Subcutaneous abdominal adipose tissue (tissue), 5 donors: ENCODE data around the gene PRKAR1B.

Experiments used
- H3K27ac ChIP-seq: one replicate; pipeline ENCODE4 v1.7.0; 2013; ENCODE audit warnings: low read depth, mild to moderate bottlenecking, inconsistent platforms, low read length, moderate library complexity
- H3K27me3 ChIP-seq, 5 donors: one replicate each; pipeline ENCODE4 v1.7.0; 2013; ENCODE audit warnings: low read length in 5 of 5, inconsistent platforms in 1 of 5; ENCODE audit not compliant: control insufficient read depth in 5 of 5, insufficient read depth in 4 of 5
- H3K36me3 ChIP-seq, 5 donors: one replicate each; pipeline ENCODE4 v1.7.0; 2013; ENCODE audit warnings: low read length in 5 of 5; ENCODE audit not compliant: control insufficient read depth in 5 of 5, insufficient read depth in 5 of 5
- H3K4me1 ChIP-seq, 5 donors: one replicate each; pipeline ENCODE4 v1.7.0; 2013; ENCODE audit warnings: low read length in 5 of 5, mild to moderate bottlenecking in 3 of 5, moderate library complexity in 1 of 5; ENCODE audit not compliant: control insufficient read depth in 5 of 5, insufficient read depth in 5 of 5
- H3K4me3 ChIP-seq, 5 donors: one replicate each; pipeline ENCODE4 v1.7.0; 2013; ENCODE audit warnings: low read length in 5 of 5, low read depth in 1 of 5
- H3K9ac ChIP-seq, 5 donors: one replicate each; pipeline ENCODE4 v1.7.0; 2013; ENCODE audit warnings: low read length in 5 of 5, mild to moderate bottlenecking in 4 of 5, moderate library complexity in 3 of 5
- H3K9me3 ChIP-seq, 5 donors: one replicate each; pipeline ENCODE4 v1.7.0; 2013; ENCODE audit warnings: low read length in 5 of 5; ENCODE audit not compliant: control insufficient read depth in 5 of 5
- donor health status: healthy.
- donor health status: healthy.
- donor health status: healthy.
- donor health status: healthy.
- donor health status: healthy.

PRKAR1B gene

GRCh38 chr7:532379-533143 is 194.5 kb downstream of the PRKAR1B start:
- Histone ChIP-seq H3K36me3 (no peaks in the 10 kb centered on the region), H3K4me1 (no peaks in the 10 kb centered on the region), H3K4me3 (no peak overlapping the region), H3K9ac (no peak overlapping the region), H3K27me3 (peaks cover 10 to 23% (median 13%) of the 10 kb centered on the region in 5 donors), H3K27ac (no peak overlapping the region), H3K9me3 (peaks cover 0 to 8% (median 5%) of the 10 kb centered on the region in 5 donors)

GRCh38 chr7:531777-532176 is 195.3 kb downstream of the PRKAR1B start:
- H3K4me1 ChIP-seq, result no peaks in the 10 kb centered on the region
- H3K27ac ChIP-seq, result no peak overlapping the region
- no peak overlapping the region for H3K9ac ChIP-seq
- H3K4me3 ChIP-seq, result no peak overlapping the region
- peaks cover 0 to 3% (median under 1%) of the 10 kb centered on the region in 5 donors for H3K9me3 ChIP-seq
- H3K27me3 ChIP-seq, result peaks cover 10 to 23% (median 13%) of the 10 kb centered on the region in 5 donors
- no peaks in the 10 kb centered on the region for H3K36me3 ChIP-seq

GRCh38 chr7:528451-528850 is 198.6 kb downstream of the PRKAR1B start:
- Histone ChIP-seq H3K36me3 (no peaks in the 10 kb centered on the region), H3K4me3 (no peak overlapping the region), H3K9ac (no peak overlapping the region), H3K9me3 (no peaks in the 10 kb centered on the region), H3K27me3 (peaks cover 9 to 30% (median 23%) of the 10 kb centered on the region in 5 donors), H3K4me1 (no peaks in the 10 kb centered on the region), H3K27ac (no peak overlapping the region)

GRCh38 chr7:527723-528122 is 199.4 kb downstream of the PRKAR1B start:
- no peaks in the 10 kb centered on the region for H3K9me3 ChIP-seq
- H3K27ac ChIP-seq, result no peak overlapping the region
- no peak overlapping the region for H3K9ac ChIP-seq
- H3K4me1 ChIP-seq, result peaks cover 0 to 5% (median under 1%) of the 10 kb centered on the region in 5 donors
- no peaks in the 10 kb centered on the region for H3K36me3 ChIP-seq
- no peak overlapping the region for H3K4me3 ChIP-seq
- H3K27me3 ChIP-seq, result peaks cover 14 to 33% (median 27%) of the 10 kb centered on the region in 5 donors

- no peak overlapping the region for H3K9ac ChIP-seq
- H3K27me3 ChIP-seq, result peaks cover 10 to 37% (median 21%) of the 10 kb centered on the region in 5 donors
- no peaks in the 10 kb centered on the region for H3K9me3 ChIP-seq
- peaks cover 0 to 17% (median 12%) of the 10 kb centered on the region in 5 donors for H3K4me1 ChIP-seq
- no peak overlapping the region for H3K4me3 ChIP-seq
- H3K36me3 ChIP-seq, result no peaks in the 10 kb centered on the region
- H3K27ac ChIP-seq, result no peak overlapping the region
These were observed 200.5 kb downstream of the PRKAR1B start for GRCh38 chr7:526460-527034.

GRCh38 chr7:525740-526139 is 201.3 kb downstream of the PRKAR1B start:
- no peak overlapping the region for H3K9ac ChIP-seq
- no peak overlapping the region for H3K4me3 ChIP-seq
- peaks cover 0 to 25% (median 19%) of the 10 kb centered on the region in 5 donors for H3K4me1 ChIP-seq
- no peaks in the 10 kb centered on the region for H3K36me3 ChIP-seq
- peaks cover 10 to 42% (median 28%) of the 10 kb centered on the region in 5 donors for H3K27me3 ChIP-seq
- H3K9me3 ChIP-seq, result no peaks in the 10 kb centered on the region
- no peak overlapping the region for H3K27ac ChIP-seq

- peaks cover 6 to 44% (median 29%) of the 10 kb centered on the region in 5 donors for H3K27me3 ChIP-seq
- no peaks in the 10 kb centered on the region for H3K9me3 ChIP-seq
- H3K27ac ChIP-seq, result no peak overlapping the region
- no peak overlapping the region for H3K9ac ChIP-seq
- H3K4me1 ChIP-seq, result peaks cover 0 to 34% (median 25%) of the 10 kb centered on the region in 5 donors
- H3K4me3 ChIP-seq, result no peak overlapping the region
- H3K36me3 ChIP-seq, result no peaks in the 10 kb centered on the region
These were observed 202.3 kb downstream of the PRKAR1B start for GRCh38 chr7:524800-525199.

GRCh38 chr7:523347-524336 is 203.4 kb downstream of the PRKAR1B start:
- Histone ChIP-seq H3K36me3 (no peaks in the 10 kb centered on the region), H3K4me3 (no peak overlapping the region), H3K27me3 (peaks cover 6 to 44% (median 29%) of the 10 kb centered on the region in 5 donors), H3K9me3 (no peaks in the 10 kb centered on the region), H3K4me1 (peaks cover 0 to 38% (median 29%) of the 10 kb centered on the region in 5 donors), H3K9ac (no peak overlapping the region), H3K27ac (no peak overlapping the region)

GRCh38 chr7:522951-523314 is 204.1 kb downstream of the PRKAR1B start:
- Histone ChIP-seq H3K9me3 (no peaks in the 10 kb centered on the region), H3K4me3 (peak overlapping the region in 1 of 5 donors; percentile 52), H3K36me3 (no peaks in the 10 kb centered on the region), H3K27me3 (peaks cover 6 to 44% (median 28%) of the 10 kb centered on the region in 5 donors), H3K9ac (no peak overlapping the region), H3K4me1 (peaks cover 0 to 44% (median 36%) of the 10 kb centered on the region in 5 donors), H3K27ac (no peak overlapping the region)
